Suppressor macrophage treated with lipopolysaccharide for 1 hour (primary cell): Measurements from ENCODE around the gene TLCD1.

Experiments used
- DNase-seq, 3 donors: peaks; one replicate each; pipeline ENCODE4 v3.0.0-alpha.2; 2020 to 2022

TLCD1 gene

GRCh38 chr17:28726226-28726626 is at the start of gene TLCD1:
TLCD1 (minus strand) TSS chr17:28726233; CDS start chr17:28726097, 136 bp downstream.
- DNase-seq = peak; percentile 77 to 89 (median 85)

GRCh38 chr17:28774206-28774605 is 48.2 kb upstream of the TLCD1 start:
- no peak for DNase-seq

GRCh38 chr17:28773736-28774135 is 47.7 kb upstream of the TLCD1 start:
- DNase-seq = no peak

GRCh38 chr17:28765038-28765437 is 39.0 kb upstream of the TLCD1 start:
- no peak for DNase-seq

GRCh38 chr17:28763804-28764266 is 37.8 kb upstream of the TLCD1 start:
- DNase-seq = peak; percentile 81 to 85 (median 85)

- no peak for DNase-seq
These were observed 37.2 kb upstream of the TLCD1 start for GRCh38 chr17:28763137-28763799.

GRCh38 chr17:28760601-28761562 is 34.8 kb upstream of the TLCD1 start:
- peak; percentile 65 to 75 (median 66) for DNase-seq

GRCh38 chr17:28759256-28759865 is 33.3 kb upstream of the TLCD1 start:
- no peak for DNase-seq

GRCh38 chr17:28758411-28759121 is 32.5 kb upstream of the TLCD1 start:
- no peak for DNase-seq

GRCh38 chr17:28756049-28756804 is 30.2 kb upstream of the TLCD1 start:
- no peak for DNase-seq

- DNase-seq = no peak
These were observed 29.5 kb upstream of the TLCD1 start for GRCh38 chr17:28755486-28755885.

- DNase-seq = no peak
These were observed 25.8 kb upstream of the TLCD1 start for GRCh38 chr17:28751600-28752366.

- DNase-seq = peak; percentile 93 to 97 (median 95)
These were observed 24.4 kb upstream of the TLCD1 start for GRCh38 chr17:28750178-28751047.

GRCh38 chr17:28749516-28750177 is 23.6 kb upstream of the TLCD1 start:
- no peak for DNase-seq

- no peak for DNase-seq
These were observed 23.0 kb upstream of the TLCD1 start for GRCh38 chr17:28748852-28749515.

GRCh38 chr17:28747801-28748750 is 22.0 kb upstream of the TLCD1 start:
- DNase-seq = no peak

GRCh38 chr17:28747051-28747691 is 21.1 kb upstream of the TLCD1 start:
- no peak for DNase-seq
